GM12892 (cell line): ENCODE data around the gene MTHFR.

ENCODE experiments used
- POLR2A ChIP-seq: IDR thresholded peaks from 2 replicates; pipeline ENCODE4 v1.6.1; 2011; ENCODE audit warnings: low read depth, low read length, control low read depth
- TAF1 ChIP-seq: IDR thresholded peaks from 2 replicates; pipeline ENCODE4 v1.6.1; 2011; ENCODE audit warnings: low read depth, mild to moderate bottlenecking, control low read depth, low read length, borderline replicate concordance

- TF ChIP-seq TAF1 (no peak), POLR2A (no peak)
Observed at GRCh38 chr1:11766429-11766776, 39.4 kb downstream of the MTHFR start.
